ENCODE results near the gene MYO1B.

MYO1B gene

DNA sequence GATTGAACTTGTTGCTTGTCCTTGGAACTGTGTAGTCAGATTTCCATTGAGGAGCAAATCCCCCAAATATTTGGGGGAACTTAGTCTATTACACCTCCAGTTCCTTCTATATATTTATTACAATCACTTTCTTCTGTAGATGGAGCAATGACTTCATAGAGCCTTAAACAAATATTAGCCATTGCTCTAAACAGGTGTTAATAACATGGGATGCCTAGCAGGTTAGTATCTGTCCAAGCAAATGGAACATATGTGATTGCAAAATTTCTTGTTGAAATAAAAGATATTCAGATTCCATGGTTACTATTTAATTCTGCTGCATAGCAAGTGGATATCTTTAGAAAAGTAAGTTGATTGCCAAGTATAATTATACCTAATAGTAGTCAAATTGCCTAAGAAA lies 225.1 kb downstream of the MYO1B start:
- no peaks in the 10 kb centered on the region for H3K79me2 ChIP-seq (ENCODE audit: insufficient read depth, low read length)
- TF ChIP-seq EZH2phosphoT487 (conservative IDR thresholded peaks at IDR 0.05; ENCODE audit: low read length) (no peak), CTCF (IDR thresholded peaks at IDR 0.05; ENCODE audit: insufficient read depth, low read length, poor library complexity, severe bottlenecking) (no peak)
- H3K4me2 ChIP-seq (ENCODE audit: low read depth, low read length, poor library complexity, severe bottlenecking) = no peak overlapping the region
- no peaks in the 10 kb centered on the region for H4K20me1 ChIP-seq (ENCODE audit: low read depth, low read length)
- no peak overlapping the region for H3K27ac ChIP-seq (ENCODE audit: low read depth, low read length)
- H3K4me3 ChIP-seq (ENCODE audit: insufficient read depth, low read length, poor library complexity, severe bottlenecking) = no peak overlapping the region
- H3K9me2 ChIP-seq (replicated peaks; ENCODE audit: insufficient read depth, low read length) = no peaks in the 10 kb centered on the region; the same call in 1 of the 2 replicates
- no peaks in the 10 kb centered on the region for H3K36me3 ChIP-seq (ENCODE audit: low read length)
- no peaks in the 10 kb centered on the region for H3K27me3 ChIP-seq (ENCODE audit: low read length)
- H3K9ac ChIP-seq (ENCODE audit: low read length) = no peak overlapping the region
- no peak overlapping the region for H2AFZ ChIP-seq (ENCODE audit: low read depth, low read length, severe bottlenecking)
- H3K9me3 ChIP-seq (ENCODE audit: insufficient read depth, low read length) = no peaks in the 10 kb centered on the region
- no peaks in the 10 kb centered on the region for H3F3A ChIP-seq (ENCODE audit: insufficient read depth)

- TF ChIP-seq CTCF (IDR thresholded peaks at IDR 0.05; ENCODE audit: insufficient read depth, low read length, poor library complexity, severe bottlenecking) = no peak
- no peak overlapping the region for H2AFZ ChIP-seq (ENCODE audit: low read depth, low read length, severe bottlenecking)
Measured at GRCh38 chr2:191474464-191474863, 229.3 kb downstream of the MYO1B start.

More at GRCh38 chr2:191474464-191474863, 229.3 kb downstream of the MYO1B start:
- Histone ChIP-seq H4K20me1 (ENCODE audit: low read depth, low read length) (no peaks in the 10 kb centered on the region), H3K9me3 (ENCODE audit: insufficient read depth, low read length) (no peaks in the 10 kb centered on the region), H3K27ac (ENCODE audit: low read depth, low read length) (no peak overlapping the region), H3K9ac (ENCODE audit: low read length) (no peak overlapping the region), H3K79me2 (ENCODE audit: insufficient read depth, low read length) (no peaks in the 10 kb centered on the region), H3K36me3 (ENCODE audit: low read length) (no peaks in the 10 kb centered on the region), H3K27me3 (ENCODE audit: low read length) (no peaks in the 10 kb centered on the region), H3K4me2 (ENCODE audit: low read depth, low read length, poor library complexity, severe bottlenecking) (no peak overlapping the region), H3K9me2 (replicated peaks; ENCODE audit: insufficient read depth, low read length) (no peaks in the 10 kb centered on the region), H3K4me3 (ENCODE audit: insufficient read depth, low read length, poor library complexity, severe bottlenecking) (no peak overlapping the region), H3F3A (ENCODE audit: insufficient read depth) (no peaks in the 10 kb centered on the region)

Measured in SU-DHL-6 (cell line).